Adipocyte (in vitro differentiated cells): ENCODE results near the gene CXXC5.
A peak's percentile ranks its signal among the peaks of the same experiment; 100 is the strongest.
"Not testable (repeated sequence)": the region's sequence is repeated elsewhere in the genome, so short reads cannot be mapped to it uniquely, and the experiment has no call there.

Experiments used
- DNase-seq: peaks from one replicate; pipeline ENCODE4 v3.0.0-alpha.2; 2015; ENCODE audit warnings: low read depth
- H3K27me3 ChIP-seq: replicated peaks from 2 replicates; pipeline ENCODE4 v1.7.0; 2013; ENCODE audit warnings: mild to moderate bottlenecking, low read length, moderate library complexity; ENCODE audit not compliant: control insufficient read depth, insufficient read depth
- H3K36me3 ChIP-seq: 2 replicates; pipeline ENCODE4 v1.7.0; 2013; ENCODE audit warnings: low read length, mild to moderate bottlenecking, moderate library complexity; ENCODE audit not compliant: control insufficient read depth, insufficient read depth, severe bottlenecking
- H3K4me1 ChIP-seq: 2 replicates; pipeline ENCODE4 v1.7.0; 2013; ENCODE audit warnings: mild to moderate bottlenecking, low read length, moderate library complexity; ENCODE audit not compliant: control insufficient read depth, insufficient read depth
- H3K4me3 ChIP-seq: 2 replicates; pipeline ENCODE4 v1.7.0; 2013; ENCODE audit warnings: mild to moderate bottlenecking, low read length, moderate library complexity
- H3K9ac ChIP-seq: 2 replicates; pipeline ENCODE4 v1.7.0; 2013; ENCODE audit warnings: mild to moderate bottlenecking, low read length, moderate library complexity
- H3K9me3 ChIP-seq: 2 replicates; pipeline ENCODE4 v1.7.0; 2013; ENCODE audit warnings: mild to moderate bottlenecking, low read length, moderate library complexity; ENCODE audit not compliant: control insufficient read depth

Gene CXXC5

DNA sequence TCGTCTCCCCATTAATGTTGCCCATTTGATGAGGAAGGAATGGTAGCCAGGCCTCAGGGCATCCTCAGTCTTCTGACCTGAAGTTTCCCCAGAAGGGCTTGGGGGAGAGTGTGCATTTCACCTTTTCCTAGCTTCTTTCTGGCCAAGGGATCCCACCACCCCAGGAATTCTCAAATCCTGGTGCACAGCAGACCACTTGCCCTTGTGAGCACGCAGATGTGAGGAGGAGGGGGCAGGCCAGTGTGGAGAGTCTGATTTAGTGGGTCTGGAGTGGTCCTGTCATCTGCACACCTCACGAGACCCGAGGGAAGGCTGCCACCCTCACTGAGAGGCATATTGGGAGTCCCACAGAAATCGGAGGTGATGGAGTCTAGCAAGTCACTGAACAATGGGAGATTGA lies 64.3 kb downstream of the CXXC5 start:
- Histone ChIP-seq H3K36me3 (no peaks in the 10 kb centered on the region), H3K4me1 (peaks cover 21% of the 10 kb centered on the region), H3K9ac (no peak overlapping the region), H3K9me3 (no peaks in the 10 kb centered on the region), H3K4me3 (no peak overlapping the region), H3K27me3 (no peaks in the 10 kb centered on the region)
- no peak for DNase-seq

DNA sequence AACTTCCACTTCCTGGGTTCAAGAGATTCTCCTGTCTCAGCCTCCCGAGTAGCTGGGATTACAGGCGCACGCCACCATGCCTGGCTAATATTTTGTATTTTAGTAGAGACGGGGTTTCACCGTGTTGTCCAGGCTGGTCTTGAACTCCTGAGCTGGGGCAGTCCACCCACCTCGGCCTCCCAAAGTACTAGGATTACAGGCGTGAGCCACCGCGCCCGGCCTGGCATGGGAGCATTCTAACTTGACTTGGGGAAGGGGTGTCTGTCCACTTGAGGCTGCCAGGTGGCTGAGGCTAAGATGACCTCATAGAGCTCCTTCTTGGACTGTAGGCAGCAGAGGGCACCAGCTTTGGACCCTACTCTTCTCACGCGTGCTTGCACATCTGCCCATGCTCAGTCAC lies 65.7 kb downstream of the CXXC5 start:
- peaks cover 15% of the 10 kb centered on the region for H3K4me1 ChIP-seq
- not testable (repeated sequence) for H3K9ac ChIP-seq, H3K4me3 ChIP-seq, H3K9me3 ChIP-seq, DNase-seq, H3K27me3 ChIP-seq, H3K36me3 ChIP-seq

DNA sequence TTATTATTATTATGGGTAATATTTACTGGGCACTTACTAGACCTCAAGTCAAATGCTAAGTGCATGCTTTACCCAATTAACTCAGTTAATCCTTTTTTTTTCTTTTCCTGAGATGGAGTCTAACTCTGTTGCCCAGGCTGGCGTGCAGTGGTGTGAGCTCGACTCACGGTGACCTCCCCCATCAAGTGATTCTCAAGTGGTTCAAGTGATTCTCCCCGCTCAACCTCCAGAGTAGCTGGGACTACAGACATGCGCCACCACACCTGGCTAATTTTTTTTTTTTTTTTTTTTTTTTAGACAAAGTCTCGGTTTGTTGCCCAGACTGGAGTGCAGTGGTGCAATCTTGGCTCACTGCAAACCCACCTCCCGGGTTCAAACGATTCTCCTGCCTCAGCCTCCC lies 69.1 kb downstream of the CXXC5 start:
- Histone ChIP-seq H3K9ac (no peak overlapping the region), H3K4me1 (no peaks in the 10 kb centered on the region), H3K9me3 (peaks cover 6% of the 10 kb centered on the region), H3K27me3 (no peaks in the 10 kb centered on the region), H3K36me3 (no peaks in the 10 kb centered on the region), H3K4me3 (no peak overlapping the region)
- no peak for DNase-seq

DNA sequence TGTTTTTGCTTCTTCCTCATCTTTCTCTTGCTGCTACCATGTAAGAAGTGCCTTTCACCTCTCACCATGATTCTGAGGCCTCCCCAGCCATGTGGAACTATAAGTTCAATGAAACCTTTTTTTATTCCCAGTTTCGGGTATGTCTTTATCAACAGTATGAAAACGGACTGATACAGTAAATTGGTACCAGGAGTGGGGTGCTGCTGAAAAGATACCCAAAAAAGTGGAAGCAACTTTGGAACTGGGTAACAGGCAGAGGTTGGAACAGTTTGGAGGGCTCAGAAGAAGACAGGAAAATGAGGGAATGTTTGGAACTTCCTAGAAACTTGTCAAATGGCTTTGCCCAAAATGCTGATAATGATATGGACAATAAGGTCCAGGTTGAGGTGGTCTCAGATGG lies 70.3 kb downstream of the CXXC5 start:
- not testable (repeated sequence) for H3K9me3 ChIP-seq, H3K4me1 ChIP-seq, H3K4me3 ChIP-seq, DNase-seq, H3K27me3 ChIP-seq, H3K9ac ChIP-seq, H3K36me3 ChIP-seq

DNA sequence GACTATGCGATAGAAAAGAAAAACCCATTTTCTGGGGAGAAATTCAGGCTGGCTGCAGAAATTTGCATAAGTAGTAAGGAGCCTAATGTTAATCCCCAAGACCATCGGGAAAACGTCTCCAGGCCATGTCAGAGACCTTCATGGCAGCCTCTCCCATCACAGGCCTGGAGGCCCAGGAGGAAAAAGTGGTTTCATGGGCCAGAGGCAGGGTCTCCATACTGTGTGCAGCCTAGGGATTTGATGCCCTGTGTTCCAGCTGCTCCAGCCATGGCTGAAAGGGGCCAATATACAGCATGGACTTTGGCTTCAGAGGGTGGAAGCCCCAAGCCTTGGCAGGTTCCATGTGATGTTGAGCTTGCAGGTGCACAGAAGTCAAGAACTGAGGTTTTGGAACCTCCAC lies 71.8 kb downstream of the CXXC5 start:
- H3K27me3 ChIP-seq, H3K4me1 ChIP-seq, H3K36me3 ChIP-seq, H3K4me3 ChIP-seq, H3K9me3 ChIP-seq, H3K9ac ChIP-seq, DNase-seq: not testable (repeated sequence)

DNA sequence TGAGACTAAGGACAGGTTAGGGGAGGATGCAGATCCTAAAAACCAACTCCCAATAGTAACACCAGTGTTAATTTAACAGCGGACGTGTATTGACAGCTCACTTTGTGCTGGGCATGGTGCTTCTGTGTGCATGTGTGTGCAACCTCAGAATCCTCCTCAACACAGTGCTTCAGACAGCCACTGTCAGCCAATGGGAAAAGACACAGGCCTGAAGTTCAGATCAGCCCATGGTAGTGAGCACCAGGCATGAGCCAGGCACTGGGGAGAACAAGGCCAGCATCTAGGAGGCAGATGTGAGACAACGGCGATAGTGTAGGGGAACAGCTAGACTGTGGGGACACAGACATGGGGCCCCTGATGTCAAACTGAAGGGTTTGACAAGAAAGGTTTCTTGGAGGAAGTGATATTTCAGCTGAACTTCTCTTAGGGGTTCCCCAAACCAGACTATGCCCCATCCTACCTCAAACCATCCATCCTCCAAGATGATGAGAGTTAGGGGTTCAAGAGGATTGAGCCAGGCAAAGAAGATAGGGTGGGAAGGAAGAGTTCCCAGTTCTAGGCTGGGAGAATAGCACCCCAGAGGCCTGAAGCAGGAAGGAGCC lies 75.9 kb downstream of the CXXC5 start:
- Histone ChIP-seq H3K27me3 (no peaks in the 10 kb centered on the region), H3K36me3 (no peaks in the 10 kb centered on the region), H3K9ac (no peak overlapping the region), H3K4me3 (no peak overlapping the region), H3K4me1 (peaks cover 16% of the 10 kb centered on the region), H3K9me3 (no peaks in the 10 kb centered on the region)
- no peak for DNase-seq

DNA sequence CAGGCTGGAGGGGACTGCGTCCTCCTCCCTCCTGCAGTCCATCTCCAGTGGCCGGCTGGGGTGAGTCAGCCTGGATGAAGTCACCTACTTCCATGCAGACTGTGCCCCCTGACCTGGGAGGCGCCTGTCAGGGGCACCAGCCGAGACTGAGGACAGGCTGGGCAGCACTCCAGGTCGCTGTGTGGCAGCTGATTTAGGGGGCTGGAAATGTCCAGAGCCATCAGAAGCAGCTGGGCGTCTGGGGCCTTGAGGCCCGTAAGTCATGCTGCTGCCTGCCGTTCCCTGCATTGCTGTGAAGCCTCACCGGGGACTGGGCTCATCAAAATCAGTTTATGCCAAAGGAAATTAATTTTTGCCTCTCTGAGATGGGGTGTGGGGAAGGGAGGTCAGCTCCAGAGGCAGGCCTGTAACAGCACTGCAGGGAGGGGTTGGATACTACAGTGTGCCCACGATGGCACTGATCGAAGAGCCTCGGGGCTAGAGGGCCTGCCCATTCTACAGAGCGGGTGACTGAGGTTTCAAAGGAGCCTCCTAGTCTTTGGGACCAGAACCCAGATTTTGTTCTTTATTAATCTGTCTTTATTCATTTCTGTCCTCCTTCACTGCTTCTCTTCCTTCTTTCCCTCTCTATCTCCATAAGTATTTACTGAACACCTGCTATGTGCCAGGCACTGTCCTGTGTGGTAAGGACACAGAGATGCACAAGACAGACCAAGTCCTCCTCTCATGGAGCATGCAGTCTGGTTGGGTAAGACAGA lies 77.1 kb downstream of the CXXC5 start:
- peak; percentile 91 for DNase-seq
- Histone ChIP-seq H3K9ac (peak overlapping the region; percentile 49), H3K36me3 (no peaks in the 10 kb centered on the region), H3K9me3 (no peaks in the 10 kb centered on the region), H3K4me3 (no peak overlapping the region), H3K4me1 (peaks cover 16% of the 10 kb centered on the region), H3K27me3 (no peaks in the 10 kb centered on the region)

DNA sequence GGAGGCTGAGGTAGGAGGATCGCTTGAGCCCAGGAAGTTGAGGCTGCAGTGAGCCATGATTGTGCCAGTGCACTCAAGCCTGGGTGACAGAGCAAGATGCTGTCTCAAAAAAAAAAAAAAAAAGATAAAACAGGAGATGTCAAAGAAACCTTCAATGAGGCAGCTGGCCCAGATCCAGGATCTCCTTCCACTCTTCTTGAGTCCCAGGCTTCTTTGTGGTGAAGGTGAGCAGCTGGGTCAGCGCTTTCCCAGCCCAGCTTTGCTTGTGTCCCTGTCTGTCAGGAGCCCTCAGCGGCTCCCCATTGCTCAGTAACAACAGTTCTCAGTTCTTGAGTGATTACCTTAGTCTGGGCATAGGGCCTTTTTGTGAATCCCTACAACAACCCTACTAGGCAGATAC lies 78.1 kb downstream of the CXXC5 start:
- Histone ChIP-seq H3K27me3 (no peaks in the 10 kb centered on the region), H3K4me3 (no peak overlapping the region), H3K9me3 (no peaks in the 10 kb centered on the region), H3K9ac (no peak overlapping the region), H3K4me1 (peaks cover 16% of the 10 kb centered on the region), H3K36me3 (no peaks in the 10 kb centered on the region)
- no peak for DNase-seq

DNA sequence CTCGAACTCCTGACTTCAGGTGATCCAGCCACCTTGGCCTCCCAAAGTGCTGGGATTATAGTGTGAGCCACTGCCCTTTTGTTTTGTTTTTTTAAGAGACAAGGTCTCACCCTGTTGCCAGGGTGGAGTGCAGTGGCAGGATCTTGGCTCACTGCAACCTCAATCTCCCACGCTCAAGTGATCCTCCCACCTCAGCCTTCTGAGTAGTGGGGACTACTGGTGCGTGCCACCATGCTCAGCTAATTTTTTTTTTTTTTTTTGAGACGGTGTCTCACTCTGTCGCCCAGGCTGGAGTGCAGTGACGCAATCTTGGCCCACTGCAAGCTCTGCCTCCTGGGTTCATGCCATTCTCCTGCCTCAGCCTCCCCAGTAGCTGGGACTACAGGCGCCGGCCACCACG lies 79.5 kb downstream of the CXXC5 start:
- DNase-seq, H3K36me3 ChIP-seq, H3K27me3 ChIP-seq, H3K4me3 ChIP-seq, H3K9ac ChIP-seq, H3K9me3 ChIP-seq: not testable (repeated sequence)
- peaks cover 16% of the 10 kb centered on the region for H3K4me1 ChIP-seq

DNA sequence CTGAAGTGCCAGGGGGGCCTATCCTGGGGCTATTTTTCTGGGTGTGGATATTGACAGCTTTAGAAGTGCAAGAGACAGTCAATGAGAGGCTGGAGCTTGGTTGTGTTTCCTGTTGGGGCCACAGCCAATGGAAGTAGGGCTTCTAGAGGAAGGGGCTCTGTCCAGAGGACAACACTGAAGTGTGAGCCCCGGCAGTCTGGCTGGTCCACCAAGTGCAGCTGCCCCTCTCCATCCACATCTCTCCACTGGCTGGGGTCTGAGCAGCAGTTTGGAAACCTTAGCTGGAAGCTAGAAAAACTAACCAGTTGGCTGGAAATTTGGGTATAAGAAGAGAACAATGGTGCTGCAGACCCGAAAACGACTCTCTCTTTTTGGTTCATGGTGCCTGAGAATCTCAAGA lies 83.1 kb downstream of the CXXC5 start:
- no peaks in the 10 kb centered on the region for H3K36me3 ChIP-seq
- H3K4me1 ChIP-seq = no peaks in the 10 kb centered on the region
- DNase-seq = no peak
- H3K4me3 ChIP-seq = no peak overlapping the region
- H3K27me3 ChIP-seq = no peaks in the 10 kb centered on the region
- H3K9ac ChIP-seq = no peak overlapping the region
- H3K9me3 ChIP-seq = no peaks in the 10 kb centered on the region

DNA sequence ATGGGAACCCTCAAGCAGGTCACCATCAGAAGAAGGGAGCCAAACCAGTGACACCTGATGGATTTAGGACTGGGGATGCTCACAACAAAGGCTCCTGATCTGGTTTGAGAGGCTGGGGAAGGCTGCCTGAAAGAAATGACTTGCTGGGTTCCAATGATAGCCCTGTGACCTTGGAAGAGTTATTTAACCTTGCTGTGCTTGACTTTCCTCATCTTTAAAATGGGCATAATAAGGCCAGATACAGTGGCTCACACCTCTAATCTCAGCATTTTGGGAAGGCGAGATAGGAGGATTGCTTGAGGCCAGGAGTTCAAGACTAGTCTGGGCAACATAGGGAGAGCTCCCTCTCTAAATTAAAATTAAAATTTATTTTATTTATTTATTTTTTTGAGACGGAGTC lies 83.9 kb downstream of the CXXC5 start:
- Histone ChIP-seq H3K27me3 (no peaks in the 10 kb centered on the region), H3K4me1 (no peaks in the 10 kb centered on the region), H3K4me3 (no peak overlapping the region), H3K9me3 (no peaks in the 10 kb centered on the region), H3K9ac (no peak overlapping the region), H3K36me3 (no peaks in the 10 kb centered on the region)
- no peak for DNase-seq
